Erythroblast (primary cell): Measurements from ENCODE around the gene SCG2.

Experiments used
- DNase-seq, 2 experiments: peaks; one replicate each; lab custom pipeline; 2025; lab: John Stamatoyannopoulos, UW
- GATA1 ChIP-seq: IDR thresholded peaks from 2 replicates; pipeline ENCODE4 v1.6.1; 2011; ENCODE audit warnings: low read depth, mild to moderate bottlenecking, control low read depth, low read length, moderate library complexity
- POLR2A ChIP-seq: IDR thresholded peaks from 2 replicates; pipeline ENCODE4 v1.6.1; 2011; ENCODE audit warnings: mild to moderate bottlenecking, low read length

SCG2 gene

DNA sequence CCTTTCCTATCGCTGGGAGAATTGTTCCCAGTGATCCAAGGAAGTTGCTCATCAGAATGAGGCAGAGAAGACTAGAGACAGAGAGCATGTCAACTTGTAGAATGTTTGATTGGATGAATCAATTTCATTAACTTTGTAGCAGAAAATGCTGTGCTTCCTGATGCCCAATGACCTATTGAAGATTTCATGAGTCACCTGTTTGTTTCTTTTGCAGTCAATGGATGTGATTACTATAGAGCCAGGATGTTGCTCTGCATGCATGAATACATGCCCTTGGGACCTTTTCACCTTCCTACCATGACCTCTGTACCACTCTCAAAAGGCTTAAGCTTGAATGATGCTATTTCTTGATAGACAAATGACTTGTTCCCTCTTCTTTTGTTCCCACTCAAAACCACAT, 23.3 kb downstream of the SCG2 start:
- TF ChIP-seq GATA1 (no peak), POLR2A (no peak)
- DNase-seq: no peak

DNA sequence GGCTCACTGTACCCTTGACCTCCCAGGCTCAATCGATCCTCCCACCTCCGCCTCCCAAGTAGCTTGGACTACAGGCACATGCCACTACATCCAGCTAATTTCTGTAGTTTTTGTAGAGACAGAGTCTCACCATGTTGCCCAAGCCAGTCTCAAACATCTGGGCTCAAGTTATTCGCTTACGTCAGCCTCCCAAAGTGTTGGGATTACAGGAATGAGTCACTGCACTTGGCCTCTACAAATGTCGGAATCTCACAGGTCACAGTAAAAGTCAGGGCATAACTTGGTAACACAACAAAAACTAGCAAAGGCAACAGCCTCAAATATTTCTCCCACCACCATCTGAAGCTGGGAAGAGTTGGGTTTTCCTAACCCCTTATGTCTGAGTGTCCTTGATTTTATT, 25.3 kb downstream of the SCG2 start:
- no peak for DNase-seq
- TF ChIP-seq POLR2A (no peak), GATA1 (no peak)

DNA sequence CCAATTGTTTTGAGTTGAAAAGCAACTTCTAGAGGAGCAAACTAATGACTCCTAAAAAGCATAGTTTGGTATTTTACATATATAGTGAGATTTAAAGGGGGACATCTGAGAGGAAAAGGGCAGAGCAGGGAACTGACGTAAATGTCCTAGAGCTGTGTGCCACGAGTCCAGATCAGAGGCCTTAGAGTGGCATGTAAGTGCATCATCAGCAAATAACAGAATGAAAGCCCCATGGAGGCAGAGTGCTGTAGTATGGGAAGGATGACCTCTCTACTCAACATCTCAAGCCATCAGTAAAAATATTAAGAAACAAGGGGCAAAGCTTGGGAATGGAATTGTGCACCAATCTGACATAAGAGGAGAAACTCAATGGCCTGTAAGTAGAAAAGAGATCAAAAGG, 31.4 kb downstream of the SCG2 start:
- DNase-seq: no peak

DNA sequence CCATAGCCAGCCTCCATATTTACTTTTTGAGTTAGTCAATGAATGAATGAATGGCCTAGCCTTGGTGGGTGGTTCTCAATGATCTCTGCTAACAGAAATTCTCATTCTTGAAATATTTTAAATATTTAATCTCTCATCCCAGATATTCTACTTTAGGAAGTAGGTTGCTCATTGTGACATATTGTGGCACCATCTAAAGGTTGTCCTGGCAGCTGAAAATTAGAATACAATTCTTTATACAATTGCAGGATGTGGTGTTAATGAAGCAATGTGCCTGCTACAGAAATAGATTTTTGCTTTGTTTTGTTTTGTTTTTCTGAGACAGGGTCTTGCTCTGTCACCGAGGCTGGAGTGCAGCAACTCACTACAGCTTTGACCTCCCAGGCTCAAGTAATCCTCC, 35.8 kb downstream of the SCG2 start:
- no peak for TF ChIP-seq POLR2A
- no peak for TF ChIP-seq GATA1
- DNase-seq: no peak

More for the DNA sequence above, 31.4 kb downstream of the SCG2 start:
- TF ChIP-seq POLR2A: no peak

DNA sequence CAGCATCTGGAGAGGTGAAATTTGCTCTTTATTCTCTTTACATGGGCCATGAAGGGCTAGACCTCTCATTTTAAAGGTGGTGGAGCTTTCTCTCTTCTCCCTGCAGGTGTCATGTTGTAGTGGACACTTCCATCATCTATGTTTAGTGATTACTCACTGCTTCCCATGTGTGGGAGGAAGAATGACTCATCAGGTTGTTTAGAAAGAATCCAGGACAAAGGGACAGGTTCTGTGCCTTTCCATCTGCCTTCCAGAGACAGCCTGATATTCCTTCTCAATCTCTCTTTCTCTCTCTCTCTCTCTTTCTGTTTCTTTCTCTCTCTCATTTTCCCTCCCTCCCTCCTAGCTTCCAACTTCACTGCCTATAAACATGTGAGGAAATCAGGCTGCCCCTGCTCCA, 38.7 kb downstream of the SCG2 start:
- TF ChIP-seq GATA1: no peak
- TF ChIP-seq POLR2A: no peak
- no peak for DNase-seq

DNA sequence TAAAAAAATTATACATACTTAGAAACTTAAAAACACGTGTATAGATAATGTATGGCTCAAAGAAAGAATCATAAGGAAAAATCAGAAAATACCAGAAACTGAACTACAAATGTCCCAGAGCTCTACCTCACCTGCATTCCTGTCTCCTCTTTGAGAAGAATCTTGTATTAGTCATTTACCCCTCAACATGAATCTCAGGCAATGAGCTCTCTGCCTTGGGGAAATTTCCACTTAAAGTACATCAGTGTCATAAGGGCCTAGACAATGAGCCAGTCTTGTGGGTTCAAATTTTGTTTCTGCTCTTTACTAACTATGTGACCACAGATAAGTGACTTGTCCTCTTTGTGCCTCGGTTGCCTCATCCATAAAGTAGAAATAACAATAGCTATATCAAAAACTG, 40.1 kb downstream of the SCG2 start:
- DNase-seq: no peak
- TF ChIP-seq GATA1 (no peak), POLR2A (no peak)

DNA sequence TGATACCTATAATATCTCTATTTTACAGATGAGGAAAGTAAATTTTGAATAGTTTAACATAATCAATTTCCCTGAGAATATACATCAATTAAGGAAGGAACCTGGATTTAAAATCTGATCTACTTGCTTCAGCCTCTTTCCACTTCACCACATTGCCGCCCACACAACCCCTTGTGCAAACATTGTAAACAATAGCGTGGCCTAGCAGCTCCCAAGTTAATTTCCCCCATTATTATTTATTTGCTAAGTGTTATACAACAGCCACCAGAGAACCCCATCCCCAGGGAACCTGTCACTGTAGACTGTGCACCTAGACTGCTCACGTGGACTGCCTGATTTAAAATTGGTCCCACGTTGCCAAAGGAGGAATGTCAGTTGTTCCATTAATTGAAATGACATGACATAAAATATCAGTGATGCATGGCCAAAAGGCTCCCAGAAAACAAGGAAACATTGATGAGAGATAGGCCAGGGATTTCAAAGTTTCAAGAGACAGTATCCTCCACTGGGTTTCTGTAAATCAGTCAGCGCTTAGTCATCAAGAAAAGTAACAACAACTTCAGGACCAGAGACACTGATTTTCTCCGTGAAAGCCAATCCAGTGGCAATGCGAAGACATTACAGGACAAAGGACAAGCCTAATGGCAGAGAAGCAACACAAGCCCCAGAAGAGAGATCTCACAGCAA, 41.3 kb downstream of the SCG2 start:
- DNase-seq: no peak

DNA sequence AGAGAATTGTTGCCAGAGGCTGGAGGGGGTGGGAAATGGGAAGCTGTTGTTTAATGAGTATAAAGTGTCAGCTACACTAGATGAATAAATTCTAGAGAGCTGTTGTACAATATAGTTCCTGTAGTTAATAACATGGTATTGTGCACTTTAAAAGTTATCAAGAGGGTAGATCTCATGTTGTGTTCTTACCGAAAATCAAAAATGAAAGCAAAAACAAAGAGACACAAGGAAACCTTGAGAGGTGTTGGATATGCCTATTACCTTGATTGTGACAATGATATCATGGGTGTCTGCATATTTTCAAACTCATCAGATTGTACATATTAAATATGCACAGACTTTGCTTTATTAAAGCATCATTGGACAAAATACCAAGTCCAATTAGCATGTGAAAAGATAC, 43.2 kb downstream of the SCG2 start:
- TF ChIP-seq GATA1: no peak
- no peak for TF ChIP-seq POLR2A
- DNase-seq: no peak

More for the DNA sequence above, 41.3 kb downstream of the SCG2 start:
- no peak for TF ChIP-seq POLR2A
- no peak for TF ChIP-seq GATA1

DNA sequence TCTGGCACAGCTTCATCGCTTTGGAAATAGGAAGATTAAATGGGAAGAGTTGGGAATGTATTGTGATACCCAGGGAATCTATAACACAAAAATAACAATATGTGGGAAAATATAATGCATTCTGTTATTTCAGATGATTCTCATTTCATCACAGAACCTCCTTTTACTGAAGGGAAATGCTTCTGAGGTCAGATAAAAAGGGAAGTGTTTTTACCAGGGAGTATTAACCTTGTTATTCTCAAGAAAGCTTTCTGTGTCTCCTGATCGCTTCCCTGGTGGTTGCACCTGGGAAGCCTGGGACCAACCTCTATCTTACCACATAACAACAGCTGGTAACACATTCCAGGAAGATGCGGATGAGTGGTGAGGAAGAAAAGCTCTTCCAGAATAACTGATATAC, 47.2 kb downstream of the SCG2 start:
- TF ChIP-seq GATA1: no peak
- TF ChIP-seq POLR2A: no peak
- no peak for DNase-seq

DNA sequence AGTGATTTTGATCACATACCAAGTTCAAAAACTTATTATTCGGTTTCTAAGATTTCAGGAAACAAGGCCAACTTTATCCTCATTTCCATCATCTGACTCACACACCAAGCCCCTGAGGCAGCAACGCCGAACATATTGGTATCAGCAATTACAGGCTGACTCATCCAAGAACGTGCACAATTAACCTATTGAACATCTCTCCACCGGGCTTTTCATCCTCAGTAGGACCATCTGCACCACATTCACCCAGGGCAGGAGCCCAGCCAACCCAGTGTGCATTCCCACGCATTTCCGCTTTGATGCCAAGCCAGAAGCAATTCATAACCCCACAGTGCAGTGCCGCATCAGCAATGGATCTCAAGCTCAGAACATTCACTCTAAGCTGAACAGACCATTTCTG, 52.9 kb downstream of the SCG2 start:
- TF ChIP-seq GATA1 (no peak), POLR2A (no peak)
- DNase-seq: no peak

DNA sequence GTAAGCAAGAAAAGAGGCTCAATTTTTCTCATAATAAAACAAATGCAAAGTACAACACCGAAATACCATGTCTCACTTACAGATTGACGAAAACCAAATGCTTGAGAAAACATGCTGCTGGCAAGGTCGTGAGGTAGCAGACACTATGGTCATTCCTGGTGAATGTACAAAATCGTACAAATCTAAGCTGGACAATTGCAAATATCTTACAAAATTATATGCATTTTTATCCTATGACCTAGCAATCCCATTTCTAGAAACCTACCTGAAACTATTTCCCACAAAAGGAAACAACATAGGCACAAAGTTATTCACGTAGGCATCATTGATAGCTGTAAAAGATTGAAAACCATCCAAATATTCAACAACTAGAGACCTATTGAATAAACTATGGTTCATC, 54.0 kb downstream of the SCG2 start:
- TF ChIP-seq POLR2A (no peak), GATA1 (no peak)
- no peak for DNase-seq
